ENCODE measurements around the gene LTBP3.

DNA sequence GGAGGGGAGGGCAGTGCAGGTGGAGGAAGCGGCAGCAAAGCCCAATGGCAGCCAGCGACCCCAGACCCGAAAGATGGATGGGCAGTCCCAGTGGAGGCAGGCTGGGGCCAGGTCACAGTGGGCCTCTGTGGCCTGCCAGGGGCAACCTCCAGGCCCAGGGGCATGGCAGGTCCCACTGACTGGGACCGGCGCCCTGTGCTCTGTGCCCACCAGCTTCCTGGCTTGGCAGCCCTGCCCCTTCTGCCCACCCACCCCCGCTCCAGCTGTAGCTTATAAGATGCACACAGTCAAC lies 41.7 kb upstream of the LTBP3 start:
- TF ChIP-seq, protein P1, sequence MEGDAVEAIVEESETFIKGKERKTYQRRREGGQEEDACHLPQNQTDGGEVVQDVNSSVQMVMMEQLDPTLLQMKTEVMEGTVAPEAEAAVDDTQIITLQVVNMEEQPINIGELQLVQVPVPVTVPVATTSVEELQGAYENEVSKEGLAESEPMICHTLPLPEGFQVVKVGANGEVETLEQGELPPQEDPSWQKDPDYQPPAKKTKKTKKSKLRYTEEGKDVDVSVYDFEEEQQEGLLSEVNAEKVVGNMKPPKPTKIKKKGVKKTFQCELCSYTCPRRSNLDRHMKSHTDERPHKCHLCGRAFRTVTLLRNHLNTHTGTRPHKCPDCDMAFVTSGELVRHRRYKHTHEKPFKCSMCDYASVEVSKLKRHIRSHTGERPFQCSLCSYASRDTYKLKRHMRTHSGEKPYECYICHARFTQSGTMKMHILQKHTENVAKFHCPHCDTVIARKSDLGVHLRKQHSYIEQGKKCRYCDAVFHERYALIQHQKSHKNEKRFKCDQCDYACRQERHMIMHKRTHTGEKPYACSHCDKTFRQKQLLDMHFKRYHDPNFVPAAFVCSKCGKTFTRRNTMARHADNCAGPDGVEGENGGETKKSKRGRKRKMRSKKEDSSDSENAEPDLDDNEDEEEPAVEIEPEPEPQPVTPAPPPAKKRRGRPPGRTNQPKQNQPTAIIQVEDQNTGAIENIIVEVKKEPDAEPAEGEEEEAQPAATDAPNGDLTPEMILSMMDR (conservative IDR thresholded peaks at IDR 0.05; ENCODE audit: low read depth, low read length) = no peak
- no peak for TF ChIP-seq EZH2 (IDR thresholded peaks at IDR 0.05; ENCODE audit: borderline replicate concordance, low read depth, low read length, poor library complexity, severe bottlenecking)
